ENCODE data around the gene TJP2.

The TJP2 gene

DNA sequence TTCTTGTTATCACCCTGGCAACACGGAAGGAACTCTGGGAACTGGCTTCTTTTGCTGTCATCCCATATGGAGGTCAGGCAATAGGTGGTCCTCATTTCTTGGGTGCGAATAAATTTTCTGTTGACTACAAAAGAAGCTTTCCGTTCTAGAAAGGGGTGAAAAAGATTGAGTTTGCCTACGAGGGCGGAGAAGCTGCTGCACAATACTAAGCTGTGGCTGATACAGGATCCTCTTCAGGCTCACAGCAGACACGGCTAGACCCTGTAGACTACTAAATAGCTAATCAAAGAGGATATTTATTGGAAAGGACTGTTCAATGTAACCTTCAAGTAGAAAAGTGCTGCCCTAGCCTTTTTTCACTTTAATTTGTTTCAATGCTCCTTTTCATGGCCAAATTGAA is 58.1 kb downstream of the TJP2 start:
- no peaks in the 10 kb centered on the region for H3K9me3 ChIP-seq (ENCODE audit: insufficient read depth, low read length)
- no peaks in the 10 kb centered on the region for H3K27me3 ChIP-seq (ENCODE audit: insufficient read depth, insufficient read length)
- H3K36me3 ChIP-seq (ENCODE audit: insufficient read depth, insufficient read length, low read length): peaks cover 64% of the 10 kb centered on the region
- TF ChIP-seq SUZ12 (IDR thresholded peaks at IDR 0.05; ENCODE audit: extremely low read depth, insufficient read depth, insufficient read length): no peak
- TF ChIP-seq ZNF274 (IDR thresholded peaks at IDR 0.05; ENCODE audit: low read depth, low read length): no peak
- no peak for TF ChIP-seq YY1 (IDR thresholded peaks at IDR 0.05; ENCODE audit: insufficient read depth, insufficient read length)
- no peak overlapping the region for H3K9ac ChIP-seq (ENCODE audit: insufficient read length, low read depth)
- H3K4me1 ChIP-seq (ENCODE audit: insufficient read depth, insufficient read length): peaks cover 3% of the 10 kb centered on the region
- no peak for DNase-seq (ENCODE audit: low read depth, low spot score)
- no peak overlapping the region for H3K4me3 ChIP-seq (ENCODE audit: insufficient read length, low read depth)

DNA sequence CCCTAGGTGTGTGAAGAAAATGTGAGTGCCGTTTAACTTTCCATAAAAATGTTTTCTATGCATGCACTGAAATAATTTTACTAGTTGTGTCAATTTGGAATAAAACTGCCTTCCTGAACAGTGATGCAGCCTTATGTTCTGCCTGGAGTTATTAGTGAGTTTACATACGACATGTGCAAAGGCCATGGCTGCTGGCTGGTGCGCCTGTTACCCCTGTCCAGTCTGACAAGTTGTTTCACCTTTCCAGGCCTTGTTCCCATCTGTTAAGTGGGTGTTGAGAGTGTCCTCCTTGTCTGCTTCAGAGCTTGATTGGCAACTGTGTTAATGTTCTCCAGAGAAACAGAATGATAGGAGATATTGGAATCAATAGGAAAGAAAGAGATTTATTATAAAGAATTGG is 60.6 kb downstream of the TJP2 start:
- H3K36me3 ChIP-seq (ENCODE audit: insufficient read depth, insufficient read length, low read length): peaks cover 61% of the 10 kb centered on the region
- peaks cover 3% of the 10 kb centered on the region for H3K4me1 ChIP-seq (ENCODE audit: insufficient read depth, insufficient read length)
- DNase-seq (ENCODE audit: low read depth, low spot score): no peak
- H3K4me3 ChIP-seq (ENCODE audit: insufficient read length, low read depth): no peak overlapping the region
- TF ChIP-seq SUZ12 (IDR thresholded peaks at IDR 0.05; ENCODE audit: extremely low read depth, insufficient read depth, insufficient read length) (no peak), YY1 (IDR thresholded peaks at IDR 0.05; ENCODE audit: insufficient read depth, insufficient read length) (no peak), ZNF274 (IDR thresholded peaks at IDR 0.05; ENCODE audit: low read depth, low read length) (no peak)
- H3K27me3 ChIP-seq (ENCODE audit: insufficient read depth, insufficient read length): no peaks in the 10 kb centered on the region
- no peak overlapping the region for H3K9ac ChIP-seq (ENCODE audit: insufficient read length, low read depth)
- H3K9me3 ChIP-seq (ENCODE audit: insufficient read depth, low read length): no peaks in the 10 kb centered on the region

- Histone ChIP-seq H3K27me3 (ENCODE audit: insufficient read depth, insufficient read length) (no peaks in the 10 kb centered on the region), H3K9ac (ENCODE audit: insufficient read length, low read depth) (no peak overlapping the region), H3K4me3 (ENCODE audit: insufficient read length, low read depth) (no peak overlapping the region), H3K36me3 (ENCODE audit: insufficient read depth, insufficient read length, low read length) (peaks cover 61% of the 10 kb centered on the region), H3K4me1 (ENCODE audit: insufficient read depth, insufficient read length) (peaks cover 3% of the 10 kb centered on the region), H3K9me3 (ENCODE audit: insufficient read depth, low read length) (no peaks in the 10 kb centered on the region)
- no peak for DNase-seq (ENCODE audit: low read depth, low spot score)
- TF ChIP-seq YY1 (IDR thresholded peaks at IDR 0.05; ENCODE audit: insufficient read depth, insufficient read length) (no peak), SUZ12 (IDR thresholded peaks at IDR 0.05; ENCODE audit: extremely low read depth, insufficient read depth, insufficient read length) (no peak)
These were observed 62.1 kb downstream of the TJP2 start for GRCh38 chr9:69236188-69236587.

GRCh38 chr9:69237702-69238295 is 63.7 kb downstream of the TJP2 start:
- no peaks in the 10 kb centered on the region for H3K27me3 ChIP-seq (ENCODE audit: insufficient read depth, insufficient read length)
- TF ChIP-seq SUZ12 (IDR thresholded peaks at IDR 0.05; ENCODE audit: extremely low read depth, insufficient read depth, insufficient read length) (no peak), YY1 (IDR thresholded peaks at IDR 0.05; ENCODE audit: insufficient read depth, insufficient read length) (no peak), ZNF274 (IDR thresholded peaks at IDR 0.05; ENCODE audit: low read depth, low read length) (no peak)
- peaks cover 67% of the 10 kb centered on the region for H3K36me3 ChIP-seq (ENCODE audit: insufficient read depth, insufficient read length, low read length)
- H3K9ac ChIP-seq (ENCODE audit: insufficient read length, low read depth): no peak overlapping the region
- H3K4me3 ChIP-seq (ENCODE audit: insufficient read length, low read depth): no peak overlapping the region
- no peaks in the 10 kb centered on the region for H3K4me1 ChIP-seq (ENCODE audit: insufficient read depth, insufficient read length)
- DNase-seq (ENCODE audit: low read depth, low spot score): no peak
- H3K9me3 ChIP-seq (ENCODE audit: insufficient read depth, low read length): no peaks in the 10 kb centered on the region

GRCh38 chr9:69243116-69243515 is 69.0 kb downstream of the TJP2 start:
- peaks cover 49% of the 10 kb centered on the region for H3K36me3 ChIP-seq (ENCODE audit: insufficient read depth, insufficient read length, low read length)
- no peak for DNase-seq (ENCODE audit: low read depth, low spot score)

DNA sequence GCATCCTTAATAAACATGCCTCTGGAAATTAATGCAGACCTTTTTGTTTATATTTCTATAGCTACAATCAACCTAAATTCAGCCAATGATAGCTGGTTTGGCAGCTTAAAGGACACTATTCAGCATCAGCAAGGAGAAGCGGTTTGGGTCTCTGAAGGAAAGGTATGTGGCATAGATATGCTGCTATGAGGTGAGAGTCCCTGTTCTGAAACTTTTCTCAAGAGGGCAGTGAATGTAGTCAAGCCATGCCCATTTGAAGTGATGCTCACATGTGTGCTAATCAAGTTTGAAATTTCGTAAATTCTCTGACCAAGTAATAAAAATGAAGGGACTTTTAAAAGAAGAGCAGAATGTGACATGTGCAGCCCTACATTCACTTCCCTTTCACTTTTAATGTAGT is 72.6 kb downstream of the TJP2 start:
- H3K4me1 ChIP-seq (ENCODE audit: insufficient read depth, insufficient read length): no peaks in the 10 kb centered on the region
- peaks cover 52% of the 10 kb centered on the region for H3K36me3 ChIP-seq (ENCODE audit: insufficient read depth, insufficient read length, low read length)
- no peak overlapping the region for H3K4me3 ChIP-seq (ENCODE audit: insufficient read length, low read depth)
- H3K9ac ChIP-seq (ENCODE audit: insufficient read length, low read depth): no peak overlapping the region
- no peaks in the 10 kb centered on the region for H3K27me3 ChIP-seq (ENCODE audit: insufficient read depth, insufficient read length)
- no peak for DNase-seq (ENCODE audit: low read depth, low spot score)
- no peak for TF ChIP-seq SUZ12 (IDR thresholded peaks at IDR 0.05; ENCODE audit: extremely low read depth, insufficient read depth, insufficient read length)
- TF ChIP-seq ZNF274 (IDR thresholded peaks at IDR 0.05; ENCODE audit: low read depth, low read length): no peak
- TF ChIP-seq YY1 (IDR thresholded peaks at IDR 0.05; ENCODE audit: insufficient read depth, insufficient read length): no peak
- no peaks in the 10 kb centered on the region for H3K9me3 ChIP-seq (ENCODE audit: insufficient read depth, low read length)

More at GRCh38 chr9:69243116-69243515, 69.0 kb downstream of the TJP2 start:
- no peaks in the 10 kb centered on the region for H3K9me3 ChIP-seq (ENCODE audit: insufficient read depth, low read length)
- no peak overlapping the region for H3K4me3 ChIP-seq (ENCODE audit: insufficient read length, low read depth)
- no peaks in the 10 kb centered on the region for H3K27me3 ChIP-seq (ENCODE audit: insufficient read depth, insufficient read length)
- no peaks in the 10 kb centered on the region for H3K4me1 ChIP-seq (ENCODE audit: insufficient read depth, insufficient read length)
- no peak overlapping the region for H3K9ac ChIP-seq (ENCODE audit: insufficient read length, low read depth)
- TF ChIP-seq ZNF274 (IDR thresholded peaks at IDR 0.05; ENCODE audit: low read depth, low read length): no peak
- TF ChIP-seq YY1 (IDR thresholded peaks at IDR 0.05; ENCODE audit: insufficient read depth, insufficient read length): no peak
- no peak for TF ChIP-seq SUZ12 (IDR thresholded peaks at IDR 0.05; ENCODE audit: extremely low read depth, insufficient read depth, insufficient read length)

GRCh38 chr9:69248005-69248404 is 73.9 kb downstream of the TJP2 start:
- Histone ChIP-seq H3K27me3 (ENCODE audit: insufficient read depth, insufficient read length) (no peaks in the 10 kb centered on the region), H3K9me3 (ENCODE audit: insufficient read depth, low read length) (no peaks in the 10 kb centered on the region), H3K36me3 (ENCODE audit: insufficient read depth, insufficient read length, low read length) (peaks cover 58% of the 10 kb centered on the region), H3K4me1 (ENCODE audit: insufficient read depth, insufficient read length) (no peaks in the 10 kb centered on the region), H3K9ac (ENCODE audit: insufficient read length, low read depth) (no peak overlapping the region), H3K4me3 (ENCODE audit: insufficient read length, low read depth) (no peak overlapping the region)
- no peak for DNase-seq (ENCODE audit: low read depth, low spot score)
- no peak for TF ChIP-seq ZNF274 (IDR thresholded peaks at IDR 0.05; ENCODE audit: low read depth, low read length)
- no peak for TF ChIP-seq YY1 (IDR thresholded peaks at IDR 0.05; ENCODE audit: insufficient read depth, insufficient read length)
- TF ChIP-seq SUZ12 (IDR thresholded peaks at IDR 0.05; ENCODE audit: extremely low read depth, insufficient read depth, insufficient read length): no peak

All from NT2/D1 (cell line).